ENCODE data around the gene PMS1. TPM values are rescaled to one million over a fixed set of nuclear protein-coding genes. Genes with fewer than 3 reads are reported as not detected.

Gene PMS1
- total RNA-seq, 4 donors from 2014 or later: 6.9 to 12.0 (median 8.8) TPM

- Histone ChIP-seq H3K27ac (peak overlapping the region; percentile 68 to 76 (median 74)), H3K4me3 (peak overlapping the region in 2 of 4 donors; percentile 0 to 13), H3K27me3 (no peaks in the 10 kb centered on the region), H3K36me3 (no peaks in the 10 kb centered on the region), H3K4me1 (peaks cover 19 to 24% of the 10 kb centered on the region in 2 donors), H3K9me3 (no peaks in the 10 kb centered on the region)
- TF ChIP-seq CTCF (IDR thresholded peaks at IDR 0.05 in 4 of 5, conservative IDR thresholded peaks at IDR 0.05 in 1 of 5) (no peak), POLR2A (IDR thresholded peaks at IDR 0.05) (no peak)
- DNase-seq (no peak), ATAC-seq (peak; percentile 82 to 88)
- intact Hi-C loops (cut with DNase I; ENCODE audit: low total_unique reads) (loop anchor here (5.0 kb wide), 1 partner anchor 54 kb away; the partner anchor contains the start of genes ORMDL1 and PMS1), in situ Hi-C loops (cut with MboI; ENCODE audit: low sequenced_read_pairs in 4 of 4) (no loop called here)
These were observed 52.4 kb downstream of the PMS1 start for GRCh38 chr2:189836644-189837043.

GRCh38 chr2:189837326-189837725 lies 53.1 kb downstream of the PMS1 start:
- H3K9me3 ChIP-seq: no peaks in the 10 kb centered on the region
- H3K4me1 ChIP-seq: peaks cover 19 to 24% of the 10 kb centered on the region in 2 donors
- intact Hi-C loops (cut with DNase I; ENCODE audit: low total_unique reads) (loop anchor here (5.0 kb wide), 1 partner anchor 55 kb away; the partner anchor contains the start of genes ORMDL1 and PMS1), in situ Hi-C loops (cut with MboI; ENCODE audit: low sequenced_read_pairs in 4 of 4) (no loop called here)
- no peak overlapping the region for H3K4me3 ChIP-seq
- H3K27ac ChIP-seq: peak overlapping the region in 3 of 4 donors; percentile 74 to 76 (median 75)
- ATAC-seq: no peak
- no peak for DNase-seq
- TF ChIP-seq CTCF (IDR thresholded peaks at IDR 0.05 in 4 of 5, conservative IDR thresholded peaks at IDR 0.05 in 1 of 5) (no peak), POLR2A (IDR thresholded peaks at IDR 0.05) (no peak)
- no peaks in the 10 kb centered on the region for H3K27me3 ChIP-seq
- H3K36me3 ChIP-seq: no peaks in the 10 kb centered on the region

- H3K9me3 ChIP-seq: no peaks in the 10 kb centered on the region
- peaks cover 0 to 10% of the 10 kb centered on the region in 2 donors for H3K36me3 ChIP-seq
- intact Hi-C loops (cut with DNase I; ENCODE audit: low total_unique reads): no loop called here
- H3K4me1 ChIP-seq: peaks cover 8 to 10% of the 10 kb centered on the region in 2 donors
- TF ChIP-seq CTCF (IDR thresholded peaks at IDR 0.05 in 4 of 5, conservative IDR thresholded peaks at IDR 0.05 in 1 of 5) (no peak), POLR2A (IDR thresholded peaks at IDR 0.05) (no peak)
- no peak overlapping the region for H3K27ac ChIP-seq
- DNase-seq: no peak
- H3K4me3 ChIP-seq: no peak overlapping the region
- H3K27me3 ChIP-seq: no peaks in the 10 kb centered on the region
- ATAC-seq: no peak
- in situ Hi-C loops (cut with MboI; ENCODE audit: low sequenced_read_pairs in 4 of 4): no loop called here
These were observed 56.8 kb downstream of the PMS1 start for GRCh38 chr2:189841019-189841418.

GRCh38 chr2:189848276-189848675 lies 64.0 kb downstream of the PMS1 start:
- no peak for TF ChIP-seq POLR2A (IDR thresholded peaks at IDR 0.05)
- no peak for TF ChIP-seq CTCF (IDR thresholded peaks at IDR 0.05 in 4 of 5, conservative IDR thresholded peaks at IDR 0.05 in 1 of 5)
- Histone ChIP-seq H3K4me1 (peaks cover 25 to 28% of the 10 kb centered on the region in 2 donors), H3K4me3 (no peak overlapping the region), H3K36me3 (peaks cover 0 to 10% of the 10 kb centered on the region in 2 donors), H3K9me3 (no peaks in the 10 kb centered on the region), H3K27me3 (no peaks in the 10 kb centered on the region), H3K27ac (no peak overlapping the region)
- ATAC-seq (no peak), DNase-seq (no peak)
- intact Hi-C loops (cut with DNase I; ENCODE audit: low total_unique reads): no loop called here
- in situ Hi-C loops (cut with MboI; ENCODE audit: low sequenced_read_pairs in 4 of 4): no loop called here

GRCh38 chr2:189849550-189849949 lies 65.3 kb downstream of the PMS1 start:
- in situ Hi-C loops (cut with MboI; ENCODE audit: low sequenced_read_pairs in 4 of 4): no loop called here
- intact Hi-C loops (cut with DNase I; ENCODE audit: low total_unique reads): no loop called here
- Histone ChIP-seq H3K27ac (no peak overlapping the region), H3K36me3 (peaks cover 0 to 10% of the 10 kb centered on the region in 2 donors), H3K9me3 (no peaks in the 10 kb centered on the region), H3K4me1 (peaks cover 25 to 28% of the 10 kb centered on the region in 2 donors), H3K4me3 (no peak overlapping the region), H3K27me3 (no peaks in the 10 kb centered on the region)
- ATAC-seq: peak in 1 of 2 donors; percentile 49
- TF ChIP-seq POLR2A (IDR thresholded peaks at IDR 0.05): no peak
- no peak for TF ChIP-seq CTCF (IDR thresholded peaks at IDR 0.05 in 4 of 5, conservative IDR thresholded peaks at IDR 0.05 in 1 of 5)
- no peak for DNase-seq
